ENCODE data around the gene KRTAP5-4.
A peak's percentile ranks its signal among the peaks of the same experiment; 100 is the strongest.

Gene KRTAP5-4

GRCh38 chr11:1624621-1625020, 2.7 kb upstream of the KRTAP5-4 start:
- Histone ChIP-seq H3K27ac (replicated peaks; ENCODE audit: low read length) (no peak overlapping the region), H4K8ac (ENCODE audit: low read depth, low read length) (no peak overlapping the region), H3K9ac (ENCODE audit: low read depth, low read length, poor library complexity) (no peak overlapping the region), H3K23ac (ENCODE audit: low read depth, low read length, poor library complexity) (no peak overlapping the region), H3K4me1 (ENCODE audit: control insufficient read depth in 2 of 2, insufficient read depth in 1 of 2, low read depth in 1 of 2, low read length in 2 of 2) (peaks cover 0 to 2% of the 10 kb centered on the region in 2 donors), H3K14ac (ENCODE audit: low read length) (no peak overlapping the region), H3K4me2 (ENCODE audit: insufficient read depth, low read length, poor library complexity, severe bottlenecking) (no peak overlapping the region), H4K91ac (ENCODE audit: low read depth, low read length, poor library complexity) (no peak overlapping the region), H2BK5ac (ENCODE audit: low read length) (no peak overlapping the region), H3K79me1 (ENCODE audit: low read depth, low read length) (no peaks in the 10 kb centered on the region), H3K4ac (ENCODE audit: low read length) (no peak overlapping the region), H2AFZ (ENCODE audit: low read length) (no peak overlapping the region), H3K18ac (ENCODE audit: low read length) (no peak overlapping the region), H2BK120ac (ENCODE audit: low read depth, low read length) (no peak overlapping the region), H2BK15ac (ENCODE audit: low read length) (no peak overlapping the region), H2BK12ac (ENCODE audit: low read length) (no peak overlapping the region), H3K27me3 (ENCODE audit: control insufficient read depth in 3 of 3, insufficient read depth in 3 of 3, low read depth in 1 of 3, low read length in 3 of 3) (peaks cover 0 to 28% (median 0%) of the 10 kb centered on the region in 3 experiments), H2AK5ac (ENCODE audit: low read depth, low read length) (no peak overlapping the region), H3K9me3 (replicated peaks in 1 of 2; ENCODE audit: control insufficient read depth in 2 of 2, insufficient read depth in 1 of 2, low read depth in 1 of 2, low read length in 2 of 2) (no peaks in the 10 kb centered on the region), H3K36me3 (replicated peaks in 1 of 2; ENCODE audit: control insufficient read depth in 2 of 2, insufficient read depth in 2 of 2, low read length in 2 of 2) (no peaks in the 10 kb centered on the region), H3K4me3 (ENCODE audit: low read length in 2 of 2) (no peak overlapping the region)
- no peak for DNase-seq (ENCODE audit: low spot score)
- WGBS, 2 donors (ENCODE audit: extremely low coverage in 2 of 2, insufficient read length in 2 of 2, insufficient replicate concordance in 1 of 2), result no CpG with 5 or more reads among the region's 16 CpGs

- WGBS, 2 donors (ENCODE audit: extremely low coverage in 2 of 2, insufficient read length in 2 of 2, insufficient replicate concordance in 1 of 2), result no CpG with 5 or more reads among the region's 9 CpGs
- H3K27ac ChIP-seq (replicated peaks; ENCODE audit: low read length), result no peak overlapping the region
- DNase-seq (ENCODE audit: low spot score), result no peak
- H3K27me3 ChIP-seq (ENCODE audit: control insufficient read depth in 3 of 3, insufficient read depth in 3 of 3, low read depth in 1 of 3, low read length in 3 of 3), result peaks cover 0 to 28% (median 0%) of the 10 kb centered on the region in 3 experiments
- no peak overlapping the region for H3K23ac ChIP-seq (ENCODE audit: low read depth, low read length, poor library complexity)
- H4K8ac ChIP-seq (ENCODE audit: low read depth, low read length), result peak overlapping the region; percentile 65
- no peak overlapping the region for H2BK120ac ChIP-seq (ENCODE audit: low read depth, low read length)
- H3K9ac ChIP-seq (ENCODE audit: low read depth, low read length, poor library complexity), result no peak overlapping the region
- no peak overlapping the region for H2AFZ ChIP-seq (ENCODE audit: low read length)
- H3K9me3 ChIP-seq (replicated peaks in 1 of 2; ENCODE audit: control insufficient read depth in 2 of 2, insufficient read depth in 1 of 2, low read depth in 1 of 2, low read length in 2 of 2), result no peaks in the 10 kb centered on the region
- no peaks in the 10 kb centered on the region for H3K36me3 ChIP-seq (replicated peaks in 1 of 2; ENCODE audit: control insufficient read depth in 2 of 2, insufficient read depth in 2 of 2, low read length in 2 of 2)
- H4K91ac ChIP-seq (ENCODE audit: low read depth, low read length, poor library complexity), result peak overlapping the region; percentile 72
- H3K4me3 ChIP-seq (ENCODE audit: low read length in 2 of 2), result peak overlapping the region in 1 of 2 donors; percentile 46
- H3K4ac ChIP-seq (ENCODE audit: low read length), result no peak overlapping the region
- no peak overlapping the region for H3K4me2 ChIP-seq (ENCODE audit: insufficient read depth, low read length, poor library complexity, severe bottlenecking)
- no peak overlapping the region for H3K18ac ChIP-seq (ENCODE audit: low read length)
- H3K4me1 ChIP-seq (ENCODE audit: control insufficient read depth in 2 of 2, insufficient read depth in 1 of 2, low read depth in 1 of 2, low read length in 2 of 2), result peaks cover 0 to 2% of the 10 kb centered on the region in 2 donors
- no peak overlapping the region for H2BK5ac ChIP-seq (ENCODE audit: low read length)
- peak overlapping the region; percentile 75 for H2BK15ac ChIP-seq (ENCODE audit: low read length)
- peak overlapping the region; percentile 37 for H2AK5ac ChIP-seq (ENCODE audit: low read depth, low read length)
- peak overlapping the region; percentile 41 for H2BK12ac ChIP-seq (ENCODE audit: low read length)
- H3K14ac ChIP-seq (ENCODE audit: low read length), result peak overlapping the region; percentile 97
- H3K79me1 ChIP-seq (ENCODE audit: low read depth, low read length), result no peaks in the 10 kb centered on the region
These were observed 1.8 kb upstream of the KRTAP5-4 start for GRCh38 chr11:1623716-1624115.

- WGBS, 2 donors (ENCODE audit: extremely low coverage in 2 of 2, insufficient read length in 2 of 2, insufficient replicate concordance in 1 of 2), result no CpG with 5 or more reads among the region's 10 CpGs
- Histone ChIP-seq H3K14ac (ENCODE audit: low read length) (no peak overlapping the region), H2BK12ac (ENCODE audit: low read length) (no peak overlapping the region), H3K27ac (replicated peaks; ENCODE audit: low read length) (no peak overlapping the region), H3K4ac (ENCODE audit: low read length) (no peak overlapping the region), H3K9me3 (replicated peaks in 1 of 2; ENCODE audit: control insufficient read depth in 2 of 2, insufficient read depth in 1 of 2, low read depth in 1 of 2, low read length in 2 of 2) (no peaks in the 10 kb centered on the region), H3K27me3 (ENCODE audit: control insufficient read depth in 3 of 3, insufficient read depth in 3 of 3, low read depth in 1 of 3, low read length in 3 of 3) (peaks cover 0 to 9% (median 2%) of the 10 kb centered on the region in 3 experiments), H2AK5ac (ENCODE audit: low read depth, low read length) (no peak overlapping the region), H2BK15ac (ENCODE audit: low read length) (no peak overlapping the region), H3K4me2 (ENCODE audit: insufficient read depth, low read length, poor library complexity, severe bottlenecking) (no peak overlapping the region), H2BK120ac (ENCODE audit: low read depth, low read length) (no peak overlapping the region), H3K4me1 (ENCODE audit: control insufficient read depth in 2 of 2, insufficient read depth in 1 of 2, low read depth in 1 of 2, low read length in 2 of 2) (no peaks in the 10 kb centered on the region), H3K18ac (ENCODE audit: low read length) (no peak overlapping the region), H3K36me3 (replicated peaks in 1 of 2; ENCODE audit: control insufficient read depth in 2 of 2, insufficient read depth in 2 of 2, low read length in 2 of 2) (no peaks in the 10 kb centered on the region), H2BK5ac (ENCODE audit: low read length) (no peak overlapping the region), H2AFZ (ENCODE audit: low read length) (no peak overlapping the region), H3K79me1 (ENCODE audit: low read depth, low read length) (no peaks in the 10 kb centered on the region), H4K8ac (ENCODE audit: low read depth, low read length) (no peak overlapping the region), H3K23ac (ENCODE audit: low read depth, low read length, poor library complexity) (no peak overlapping the region), H3K9ac (ENCODE audit: low read depth, low read length, poor library complexity) (no peak overlapping the region), H3K4me3 (ENCODE audit: low read length in 2 of 2) (no peak overlapping the region), H4K91ac (ENCODE audit: low read depth, low read length, poor library complexity) (no peak overlapping the region)
- DNase-seq (ENCODE audit: low spot score), result no peak
These were observed 2.5 kb downstream of the KRTAP5-4 start for GRCh38 chr11:1619449-1619848.

- H3K27me3 ChIP-seq (ENCODE audit: control insufficient read depth in 3 of 3, insufficient read depth in 3 of 3, low read depth in 1 of 3, low read length in 3 of 3), result peaks cover 0 to 4% (median 2%) of the 10 kb centered on the region in 3 experiments
- H4K8ac ChIP-seq (ENCODE audit: low read depth, low read length), result no peak overlapping the region
- no peaks in the 10 kb centered on the region for H3K9me3 ChIP-seq (replicated peaks in 1 of 2; ENCODE audit: control insufficient read depth in 2 of 2, insufficient read depth in 1 of 2, low read depth in 1 of 2, low read length in 2 of 2)
- no peak overlapping the region for H3K27ac ChIP-seq (replicated peaks; ENCODE audit: low read length)
- no CpG with 5 or more reads among the region's 10 CpGs for WGBS, 2 donors (ENCODE audit: extremely low coverage in 2 of 2, insufficient read length in 2 of 2, insufficient replicate concordance in 1 of 2)
- no peak overlapping the region for H2AFZ ChIP-seq (ENCODE audit: low read length)
- no peaks in the 10 kb centered on the region for H3K4me1 ChIP-seq (ENCODE audit: control insufficient read depth in 2 of 2, insufficient read depth in 1 of 2, low read depth in 1 of 2, low read length in 2 of 2)
- no peak overlapping the region for H3K4me2 ChIP-seq (ENCODE audit: insufficient read depth, low read length, poor library complexity, severe bottlenecking)
- no peaks in the 10 kb centered on the region for H3K79me1 ChIP-seq (ENCODE audit: low read depth, low read length)
- no peaks in the 10 kb centered on the region for H3K36me3 ChIP-seq (replicated peaks in 1 of 2; ENCODE audit: control insufficient read depth in 2 of 2, insufficient read depth in 2 of 2, low read length in 2 of 2)
- H4K91ac ChIP-seq (ENCODE audit: low read depth, low read length, poor library complexity), result no peak overlapping the region
- H3K9ac ChIP-seq (ENCODE audit: low read depth, low read length, poor library complexity), result no peak overlapping the region
- no peak overlapping the region for H3K4me3 ChIP-seq (ENCODE audit: low read length in 2 of 2)
- no peak overlapping the region for H3K23ac ChIP-seq (ENCODE audit: low read depth, low read length, poor library complexity)
- H3K18ac ChIP-seq (ENCODE audit: low read length), result no peak overlapping the region
- H2BK5ac ChIP-seq (ENCODE audit: low read length), result no peak overlapping the region
- H3K14ac ChIP-seq (ENCODE audit: low read length), result peak overlapping the region; percentile 6
- peak overlapping the region; percentile 10 for H2AK5ac ChIP-seq (ENCODE audit: low read depth, low read length)
- H2BK120ac ChIP-seq (ENCODE audit: low read depth, low read length), result no peak overlapping the region
- no peak overlapping the region for H2BK12ac ChIP-seq (ENCODE audit: low read length)
- no peak overlapping the region for H2BK15ac ChIP-seq (ENCODE audit: low read length)
- no peak overlapping the region for H3K4ac ChIP-seq (ENCODE audit: low read length)
- DNase-seq (ENCODE audit: low spot score), result no peak
These were observed 3.7 kb downstream of the KRTAP5-4 start for GRCh38 chr11:1618231-1618630.

All from neuronal stem cell (in vitro differentiated cells).